ENCODE measurements around the gene VSIG4. TPM values are rescaled to one million over a fixed set of nuclear protein-coding genes. Genes with fewer than 3 reads are reported as not detected.
"Not testable (repeated sequence)": the region's sequence is repeated elsewhere in the genome, so short reads cannot be mapped to it uniquely, and the experiment has no call there.

VSIG4 gene
- total RNA-seq, 1 donor from 2014 or later = 237 TPM

GRCh38 chrX:65985211-65985610 lies 54.7 kb downstream of the VSIG4 start:
- no peak overlapping the region for H3K4me3 ChIP-seq
- no peaks in the 10 kb centered on the region for H3K9me3 ChIP-seq
- ATAC-seq (no peak), DNase-seq (no peak)
- H3K36me3 ChIP-seq = no peaks in the 10 kb centered on the region
- no peak overlapping the region for H3K27ac ChIP-seq
- H3K27me3 ChIP-seq = no peaks in the 10 kb centered on the region
- TF ChIP-seq CTCF (IDR thresholded peaks at IDR 0.05) = no peak
- intact Hi-C loops (cut with DNase I) = loop anchor here (10.0 kb wide), 1 partner anchor 400 kb away; no protein-coding TSS in a partner anchor
- H3K4me1 ChIP-seq = peaks cover 6% of the 10 kb centered on the region

GRCh38 chrX:65977161-65977560 lies 62.7 kb downstream of the VSIG4 start:
- H3K9me3 ChIP-seq; DNase-seq; H3K4me1 ChIP-seq; H3K36me3 ChIP-seq; ATAC-seq; intact Hi-C loops (cut with DNase I); H3K27ac ChIP-seq; H3K4me3 ChIP-seq; H3K27me3 ChIP-seq: not testable (repeated sequence)

GRCh38 chrX:65976161-65976560 lies 63.7 kb downstream of the VSIG4 start:
- no peak for DNase-seq
- Histone ChIP-seq H3K36me3 (no peaks in the 10 kb centered on the region), H3K27ac (no peak overlapping the region), H3K9me3 (no peaks in the 10 kb centered on the region), H3K27me3 (no peaks in the 10 kb centered on the region), H3K4me1 (no peaks in the 10 kb centered on the region), H3K4me3 (no peak overlapping the region)
- no peak for ATAC-seq
- intact Hi-C loops (cut with DNase I) = no loop called here
- no peak for TF ChIP-seq CTCF (IDR thresholded peaks at IDR 0.05)

GRCh38 chrX:65975161-65975751 lies 64.6 kb downstream of the VSIG4 start:
- H3K9me3 ChIP-seq; H3K36me3 ChIP-seq; DNase-seq; ATAC-seq; H3K27ac ChIP-seq; intact Hi-C loops (cut with DNase I); H3K4me3 ChIP-seq; H3K27me3 ChIP-seq; H3K4me1 ChIP-seq: not testable (repeated sequence)

Other genes with a start within 250 kb of the VSIG4 start
- gene HEPH, start 124.2 kb upstream of the VSIG4 start, total RNA-seq = 16.9 TPM